ENCODE data around the gene SGMS1.

- TF ChIP-seq CTCF (IDR thresholded peaks at IDR 0.05) (no peak), POLR2AphosphoS5 (IDR thresholded peaks at IDR 0.05) (no peak)
Measured at GRCh38 chr10:50405723-50406122, 218.0 kb downstream of the SGMS1 start.

Measured in prostate gland (tissue), 2 donors.